ENCODE measurements around the gene GIMD1. TPM values are rescaled to one million over a fixed set of nuclear protein-coding genes. Genes with fewer than 3 reads are reported as not detected.

GIMD1 gene
- total RNA-seq, 1 donor from 2014 or later: not detected

Other genes with a start within 250 kb of the GIMD1 start
- 25.8 and 27.9 TPM in 2 replicates for gene TBCK, start 52.6 kb downstream of the GIMD1 start, total RNA-seq
- 46.8 and 53.4 TPM in 2 replicates for gene AIMP1, start 52.2 kb downstream of the GIMD1 start, total RNA-seq